DMS53 (cell line): Measurements from ENCODE around the gene SIK3.
A peak's percentile ranks its signal among the peaks of the same experiment; 100 is the strongest.
"Not testable (repeated sequence)": the region's sequence is repeated elsewhere in the genome, so short reads cannot be mapped to it uniquely, and the experiment has no call there.

Source experiments
- DNase-seq: peaks from one replicate; lab custom pipeline; 2025; lab: John Stamatoyannopoulos, UW

SIK3 gene

GRCh38 chr11:117076941-117077691 lies 21.1 kb downstream of the SIK3 start:
- peak; percentile 40 for DNase-seq

- DNase-seq: no peak
Observed at GRCh38 chr11:117075186-117075585, 23.0 kb downstream of the SIK3 start.

- no peak for DNase-seq
Observed at GRCh38 chr11:117074119-117074518, 24.1 kb downstream of the SIK3 start.

- DNase-seq: no peak
Observed at GRCh38 chr11:117073539-117073938, 24.7 kb downstream of the SIK3 start.

GRCh38 chr11:117072517-117073461 lies 25.4 kb downstream of the SIK3 start:
- peak; percentile 90 for DNase-seq

GRCh38 chr11:117071344-117071787 lies 26.9 kb downstream of the SIK3 start:
- peak; percentile 87 for DNase-seq

- no peak for DNase-seq
Observed at GRCh38 chr11:117070016-117070415, 28.2 kb downstream of the SIK3 start.

- no peak for DNase-seq
Observed at GRCh38 chr11:117068303-117068860, 29.8 kb downstream of the SIK3 start.

GRCh38 chr11:117066959-117067358 lies 31.3 kb downstream of the SIK3 start:
- no peak for DNase-seq

GRCh38 chr11:117064275-117064674 lies 34.0 kb downstream of the SIK3 start:
- no peak for DNase-seq

- DNase-seq: no peak
Observed at GRCh38 chr11:117062498-117062897, 35.7 kb downstream of the SIK3 start.

- DNase-seq: no peak
Observed at GRCh38 chr11:117061256-117061655, 37.0 kb downstream of the SIK3 start.

- DNase-seq: no peak
Observed at GRCh38 chr11:117059611-117060148, 38.5 kb downstream of the SIK3 start.

- DNase-seq: peak; percentile 10
Observed at GRCh38 chr11:117058761-117059261, 39.4 kb downstream of the SIK3 start.

GRCh38 chr11:117057727-117058126 lies 40.5 kb downstream of the SIK3 start:
- no peak for DNase-seq

GRCh38 chr11:117057317-117057716 lies 40.9 kb downstream of the SIK3 start:
- DNase-seq: no peak

- DNase-seq: no peak
Observed at GRCh38 chr11:117055469-117055868, 42.8 kb downstream of the SIK3 start.

GRCh38 chr11:117054382-117054781 lies 43.8 kb downstream of the SIK3 start:
- no peak for DNase-seq

GRCh38 chr11:117052196-117053149 lies 45.8 kb downstream of the SIK3 start:
- DNase-seq: no peak

- not testable (repeated sequence) for DNase-seq
Observed at GRCh38 chr11:117050121-117050520, 48.1 kb downstream of the SIK3 start.

GRCh38 chr11:117046627-117047026 lies 51.6 kb downstream of the SIK3 start:
- not testable (repeated sequence) for DNase-seq
